Tibial nerve (tissue), 4 donors: ENCODE data around the gene DPP7. TPM values are rescaled to one million over a fixed set of nuclear protein-coding genes. Genes with fewer than 3 reads are reported as not detected.

Experiments used
- DNase-seq, 2 donors: peaks; one replicate each; pipeline ENCODE4 v3.0.0-alpha.2; 2019; ENCODE audit warnings: low spot score in 2 of 2
- H3K27ac ChIP-seq, 4 donors: fragments of 200-600 bp; sonication (generic) in 3 of 4; one replicate each; pipeline ENCODE4 v1.5.1; 2017 to 2019; ENCODE audit warnings: mild to moderate bottlenecking in 1 of 4
- H3K27me3 ChIP-seq, 2 donors: fragments of 200-600 bp; sonication (generic) in 1 of 2; one replicate each; pipeline versions ENCODE4 v1.5.1 to v1.6.0; 2017 to 2019
- H3K36me3 ChIP-seq, 3 donors: fragments of 200-600 bp; sonication (generic); one replicate each; pipeline ENCODE4 v1.5.1; 2018 to 2019
- H3K4me1 ChIP-seq, 4 donors: fragments of 200-600 bp; sonication (generic) in 3 of 4; one replicate each; pipeline ENCODE4 v1.5.1; 2017 to 2019
- H3K4me3 ChIP-seq, 4 donors: fragments of 200-600 bp; sonication (generic) in 3 of 4; one replicate each; pipeline ENCODE4 v1.5.1; 2017 to 2019; ENCODE audit warnings: mild to moderate bottlenecking in 1 of 4, moderate library complexity in 1 of 4
- H3K9me3 ChIP-seq, 4 donors: fragments of 200-600 bp; sonication (generic) in 3 of 4; one replicate each; pipeline ENCODE4 v1.5.1; 2017 to 2019
- CTCF ChIP-seq, 5 experiments: fragments of 200-600 bp in 3 of 5; fragments of 450-650 bp in 2 of 5; sonication (generic) in 3 of 5; IDR thresholded peaks; one replicate each; pipeline ENCODE4 v1.5.1; 2016 to 2019; ENCODE audit warnings: antibody characterized with exemption in 5 of 5, mild to moderate bottlenecking in 3 of 5, moderate library complexity in 2 of 5
- EP300 ChIP-seq, 2 donors: sonication (generic); formaldehyde crosslinking; IDR thresholded peaks; one replicate each; pipeline ENCODE4 v1.6.1; 2017; ENCODE audit warnings: antibody characterized with exemption in 2 of 2, mild to moderate bottlenecking in 1 of 2
- POLR2A ChIP-seq, 2 donors: fragments of 450-650 bp; IDR thresholded peaks; one replicate each; pipeline ENCODE4 v1.6.1; 2017; ENCODE audit warnings: antibody characterized with exemption in 2 of 2, mild to moderate bottlenecking in 2 of 2, moderate library complexity in 2 of 2
- WGBS, 2 donors: methylation state at CpG; one replicate each; pipeline ENCODE4 v1.1.5; 2018; 5-methylcytosine and 5-hydroxymethylcytosine counted together
- total RNA-seq, 4 donors: library from RNA; depleted of rRNA; stranded (reverse); fragments of >200 nt; gene quantifications; one replicate each; pipeline ENCODE4 v1.1.0, GENCODE V29; 2016

Gene DPP7
- total RNA-seq, 4 donors from 2014 or later = 74.7 to 272 (median 145) TPM

- TF ChIP-seq CTCF (IDR thresholded peaks at IDR 0.05) (no peak), EP300 (IDR thresholded peaks at IDR 0.05) (no peak), POLR2A (IDR thresholded peaks at IDR 0.05) (no peak)
- DNase-seq = no peak
- 66 to 80% methylated on average over 3 to 5 of the region's 6 CpGs for WGBS, 2 donors
- H3K27me3 ChIP-seq = no peaks in the 10 kb centered on the region
- H3K27ac ChIP-seq = no peak overlapping the region
- H3K9me3 ChIP-seq = no peaks in the 10 kb centered on the region
- H3K4me1 ChIP-seq = peaks cover 0 to 19% (median 6%) of the 10 kb centered on the region in 4 donors
- peaks cover 0 to 24% (median 6%) of the 10 kb centered on the region in 3 donors for H3K36me3 ChIP-seq
- H3K4me3 ChIP-seq = no peak overlapping the region
These were observed 1.5 kb upstream of the DPP7 start for GRCh38 chr9:137116027-137116507.

- 71 to 82% methylated on average over 17 to 20 of the region's 21 CpGs for WGBS, 2 donors
- no peak for DNase-seq
These were observed 977 bp upstream of the DPP7 start for GRCh38 chr9:137115394-137116026.

GRCh38 chr9:137114220-137114612, 317 bp downstream of the DPP7 start:
- Histone ChIP-seq H3K36me3 (peaks cover 0 to 43% (median 6%) of the 10 kb centered on the region in 3 donors), H3K9me3 (no peaks in the 10 kb centered on the region), H3K27ac (peak overlapping the region in 2 of 4 donors; percentile 75 to 79), H3K4me1 (peaks cover 0 to 19% (median 6%) of the 10 kb centered on the region in 4 donors), H3K4me3 (peak overlapping the region; percentile 72 to 91 (median 84)), H3K27me3 (no peaks in the 10 kb centered on the region)
- TF ChIP-seq POLR2A (IDR thresholded peaks at IDR 0.05) (no peak), CTCF (IDR thresholded peaks at IDR 0.05) (no peak), EP300 (IDR thresholded peaks at IDR 0.05) (no peak)
- no peak for DNase-seq
- WGBS, 2 donors = 2 to 3% methylated on average over 11 to 17 of the region's 45 CpGs

More at GRCh38 chr9:137115394-137116026, 977 bp upstream of the DPP7 start:
- Histone ChIP-seq H3K27ac (no peak overlapping the region), H3K27me3 (no peaks in the 10 kb centered on the region), H3K4me3 (peak overlapping the region in 1 of 4 donors; percentile 91), H3K4me1 (peaks cover 0 to 19% (median 6%) of the 10 kb centered on the region in 4 donors), H3K36me3 (peaks cover 0 to 30% (median 6%) of the 10 kb centered on the region in 3 donors), H3K9me3 (no peaks in the 10 kb centered on the region)
- TF ChIP-seq EP300 (IDR thresholded peaks at IDR 0.05) (no peak), CTCF (IDR thresholded peaks at IDR 0.05) (no peak), POLR2A (IDR thresholded peaks at IDR 0.05) (no peak)

- WGBS, 2 donors = 47 to 91% methylated on average over 6 to 30 of the region's 66 CpGs
- Histone ChIP-seq H3K27ac (no peak overlapping the region), H3K4me1 (peaks cover 0 to 19% (median 6%) of the 10 kb centered on the region in 4 donors)
These were observed 961 bp downstream of the DPP7 start for GRCh38 chr9:137113385-137114159.

More at GRCh38 chr9:137113385-137114159, 961 bp downstream of the DPP7 start:
- no peaks in the 10 kb centered on the region for H3K9me3 ChIP-seq
- no peak for DNase-seq
- no peak for TF ChIP-seq EP300 (IDR thresholded peaks at IDR 0.05)
- TF ChIP-seq POLR2A (IDR thresholded peaks at IDR 0.05) = no peak
- TF ChIP-seq CTCF (IDR thresholded peaks at IDR 0.05) = no peak
- H3K4me3 ChIP-seq = peak overlapping the region in 3 of 4 donors; percentile 32 to 91 (median 77)
- H3K27me3 ChIP-seq = no peaks in the 10 kb centered on the region
- H3K36me3 ChIP-seq = peaks cover 0 to 49% (median 6%) of the 10 kb centered on the region in 3 donors
